Measurements from ENCODE around the gene NTSR2.

DNA sequence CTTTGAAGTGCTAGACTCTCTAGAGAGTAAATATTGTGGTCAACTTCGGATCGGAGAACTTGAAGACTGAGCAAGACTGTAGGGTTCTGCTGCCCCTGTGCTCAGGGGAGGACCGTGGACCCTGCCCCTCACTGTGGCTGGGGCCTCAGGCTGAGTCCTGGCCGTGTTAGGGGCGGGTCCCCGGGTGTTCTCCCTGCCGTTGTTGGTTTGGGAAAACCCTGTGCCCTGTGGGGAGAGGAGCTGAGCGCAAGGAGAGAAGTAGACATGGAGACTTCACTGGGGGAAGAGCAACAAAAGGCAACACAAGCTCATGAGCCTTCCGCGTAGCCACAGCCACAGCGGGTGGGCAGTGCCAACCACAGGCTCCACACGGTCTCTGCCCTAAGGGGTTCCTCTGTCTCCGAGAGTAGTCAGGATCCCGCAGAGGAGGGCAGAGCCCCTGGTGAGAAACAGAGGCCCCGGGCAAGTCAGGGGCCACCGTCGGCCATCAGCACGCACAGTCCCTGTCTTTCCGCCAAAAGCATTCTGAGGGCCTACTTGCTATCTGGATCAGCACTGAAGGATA lies 53.1 kb downstream of the NTSR2 start:
- TF ChIP-seq RAD51 (IDR thresholded peaks at IDR 0.05) (no peak), POLR2A (IDR thresholded peaks at IDR 0.05; ENCODE audit: low read depth, low read length) (no peak), CUX1 (IDR thresholded peaks at IDR 0.05; ENCODE audit: insufficient replicate concordance, low read depth, low read length) (no peak), CREB1 (IDR thresholded peaks at IDR 0.05; ENCODE audit: low read depth) (no peak)
- TF ChIP-seq, protein P1, sequence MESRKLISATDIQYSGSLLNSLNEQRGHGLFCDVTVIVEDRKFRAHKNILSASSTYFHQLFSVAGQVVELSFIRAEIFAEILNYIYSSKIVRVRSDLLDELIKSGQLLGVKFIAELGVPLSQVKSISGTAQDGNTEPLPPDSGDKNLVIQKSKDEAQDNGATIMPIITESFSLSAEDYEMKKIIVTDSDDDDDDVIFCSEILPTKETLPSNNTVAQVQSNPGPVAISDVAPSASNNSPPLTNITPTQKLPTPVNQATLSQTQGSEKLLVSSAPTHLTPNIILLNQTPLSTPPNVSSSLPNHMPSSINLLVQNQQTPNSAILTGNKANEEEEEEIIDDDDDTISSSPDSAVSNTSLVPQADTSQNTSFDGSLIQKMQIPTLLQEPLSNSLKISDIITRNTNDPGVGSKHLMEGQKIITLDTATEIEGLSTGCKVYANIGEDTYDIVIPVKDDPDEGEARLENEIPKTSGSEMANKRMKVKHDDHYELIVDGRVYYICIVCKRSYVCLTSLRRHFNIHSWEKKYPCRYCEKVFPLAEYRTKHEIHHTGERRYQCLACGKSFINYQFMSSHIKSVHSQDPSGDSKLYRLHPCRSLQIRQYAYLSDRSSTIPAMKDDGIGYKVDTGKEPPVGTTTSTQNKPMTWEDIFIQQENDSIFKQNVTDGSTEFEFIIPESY (IDR thresholded peaks at IDR 0.05), result no peak
